GM19351 (cell line): Measurements from ENCODE around the gene ADSS1.

Source experiments
- ATAC-seq: cut with Tn5 transposase; IDR thresholded peaks from one replicate; pipeline ENCODE4 v1.9.1; 2021; ENCODE audit warnings: mild to moderate bottlenecking, moderate library complexity; ENCODE audit not compliant: unreplicated experiment

ADSS1 gene

GRCh38 chr14:104731320-104732294, 7.6 kb downstream of the ADSS1 start:
- ATAC-seq: no peak

DNA sequence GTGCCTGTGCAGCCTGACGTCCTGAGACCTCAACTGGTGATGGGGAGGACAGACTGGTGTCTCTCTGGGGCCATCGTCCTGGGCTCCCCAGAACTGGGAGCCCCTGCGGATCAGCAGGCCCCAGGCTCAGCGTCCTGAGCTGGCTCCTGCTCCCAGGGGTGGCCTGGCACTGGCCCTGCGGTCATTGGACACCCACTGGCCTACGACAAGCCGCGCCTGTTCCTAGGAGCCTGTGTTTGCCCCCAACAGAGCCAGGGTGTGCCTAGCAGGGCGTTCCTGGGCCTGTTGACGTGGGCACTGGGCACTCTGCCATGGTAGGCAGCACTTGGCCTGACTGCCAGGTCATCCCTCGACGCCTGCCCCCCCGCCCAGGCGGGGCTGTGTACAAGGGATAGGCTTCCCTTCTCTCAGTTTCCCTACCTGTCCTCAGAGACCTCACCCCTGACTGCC, 8.4 kb downstream of the ADSS1 start:
- no peak for ATAC-seq

DNA sequence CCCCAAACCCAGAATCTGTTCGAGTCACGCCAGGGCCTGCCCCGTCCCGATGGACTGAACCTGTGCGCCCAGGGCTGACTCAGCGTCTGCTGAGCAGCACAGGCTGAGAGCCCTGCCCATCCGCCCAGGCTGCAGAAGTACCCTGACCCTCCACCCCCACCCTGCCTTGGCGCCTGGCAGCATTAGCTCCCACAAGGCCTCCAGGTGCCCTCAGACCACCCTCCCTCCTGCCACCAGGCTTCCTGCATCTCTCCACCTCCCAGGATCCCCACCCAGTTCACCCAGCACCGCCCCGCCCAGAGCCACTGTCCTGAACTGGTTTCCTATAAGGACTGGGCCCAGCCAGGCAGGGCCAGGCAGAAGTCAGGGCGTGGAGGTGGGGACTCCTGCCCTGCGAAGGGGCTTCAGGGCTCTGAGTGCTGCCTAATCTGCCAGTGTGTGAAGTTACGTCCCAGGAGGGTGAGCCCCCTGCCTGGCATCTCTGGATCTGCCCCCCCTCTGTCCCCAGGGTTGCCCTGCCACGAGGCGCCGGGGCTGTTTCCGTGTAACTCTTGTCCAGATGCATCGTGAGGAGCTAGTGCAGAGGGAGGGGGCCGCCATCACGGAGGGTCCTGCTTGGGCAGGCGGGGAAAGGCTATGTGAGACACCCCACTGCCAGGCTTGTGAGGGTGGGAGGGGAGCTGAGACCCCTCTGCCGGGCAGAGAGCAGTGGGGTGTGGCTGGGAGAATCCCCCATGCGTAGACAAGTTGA, 9.1 kb downstream of the ADSS1 start:
- no peak for ATAC-seq

- no peak for ATAC-seq
These were observed 10.1 kb downstream of the ADSS1 start for GRCh38 chr14:104734051-104734587.

DNA sequence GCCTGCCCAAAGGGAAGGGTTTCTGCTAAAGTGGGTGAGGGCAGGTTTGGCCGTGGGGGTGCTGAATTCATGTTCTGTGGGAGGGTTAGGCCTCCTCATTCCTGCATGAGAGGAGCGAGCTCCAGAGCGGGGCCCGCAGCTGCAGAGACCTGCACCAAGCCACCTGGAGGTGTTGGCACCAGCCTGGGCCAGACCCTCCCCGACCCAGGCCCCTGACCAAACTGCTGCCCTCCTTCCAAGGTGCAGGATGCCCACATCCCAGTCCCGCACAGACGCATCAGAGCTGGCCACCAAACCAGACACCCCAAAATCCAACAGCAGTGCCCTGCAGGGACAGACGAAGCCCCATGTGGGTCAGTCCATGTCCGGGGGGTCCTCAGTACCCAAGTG, 10.6 kb downstream of the ADSS1 start:
- ATAC-seq: no peak

DNA sequence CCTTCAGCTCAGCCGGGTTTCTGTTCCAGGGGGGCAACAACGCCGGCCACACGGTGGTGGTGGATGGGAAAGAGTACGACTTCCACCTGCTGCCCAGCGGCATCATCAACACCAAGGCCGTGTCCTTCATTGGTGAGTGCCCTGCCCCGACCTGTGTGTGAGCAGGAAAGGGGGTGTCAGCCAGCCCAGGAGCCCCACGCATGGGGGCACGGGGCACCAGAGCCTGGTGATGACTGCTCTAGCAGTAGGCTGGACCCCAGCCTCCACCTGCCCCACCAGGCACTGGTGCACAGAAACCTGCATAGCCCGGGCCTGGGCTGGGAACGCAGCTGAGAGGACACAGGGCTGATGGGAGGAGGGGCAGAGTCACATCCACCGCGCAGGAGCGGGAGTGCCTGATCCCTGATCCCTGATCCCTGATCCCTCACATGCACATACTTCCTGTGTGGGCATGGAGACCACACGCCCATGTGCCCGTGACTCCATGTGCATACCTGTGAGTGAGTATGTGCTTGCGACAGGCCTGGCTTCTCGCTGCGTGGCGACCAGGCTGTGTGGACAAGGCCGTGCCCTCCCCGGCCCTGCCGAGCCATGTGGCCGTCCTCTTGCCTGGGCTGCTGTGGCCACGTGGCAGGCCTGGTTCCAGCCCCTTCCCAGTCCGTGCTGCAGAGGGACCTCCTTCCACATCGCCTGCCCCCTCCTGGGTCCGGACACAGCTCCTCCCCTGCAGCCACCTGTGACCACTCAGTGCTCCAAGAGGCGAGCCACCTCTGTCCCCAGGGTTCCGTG, 11.2 kb downstream of the ADSS1 start:
- ATAC-seq: no peak

GRCh38 chr14:104735830-104736642, 12.0 kb downstream of the ADSS1 start:
- no peak for ATAC-seq

DNA sequence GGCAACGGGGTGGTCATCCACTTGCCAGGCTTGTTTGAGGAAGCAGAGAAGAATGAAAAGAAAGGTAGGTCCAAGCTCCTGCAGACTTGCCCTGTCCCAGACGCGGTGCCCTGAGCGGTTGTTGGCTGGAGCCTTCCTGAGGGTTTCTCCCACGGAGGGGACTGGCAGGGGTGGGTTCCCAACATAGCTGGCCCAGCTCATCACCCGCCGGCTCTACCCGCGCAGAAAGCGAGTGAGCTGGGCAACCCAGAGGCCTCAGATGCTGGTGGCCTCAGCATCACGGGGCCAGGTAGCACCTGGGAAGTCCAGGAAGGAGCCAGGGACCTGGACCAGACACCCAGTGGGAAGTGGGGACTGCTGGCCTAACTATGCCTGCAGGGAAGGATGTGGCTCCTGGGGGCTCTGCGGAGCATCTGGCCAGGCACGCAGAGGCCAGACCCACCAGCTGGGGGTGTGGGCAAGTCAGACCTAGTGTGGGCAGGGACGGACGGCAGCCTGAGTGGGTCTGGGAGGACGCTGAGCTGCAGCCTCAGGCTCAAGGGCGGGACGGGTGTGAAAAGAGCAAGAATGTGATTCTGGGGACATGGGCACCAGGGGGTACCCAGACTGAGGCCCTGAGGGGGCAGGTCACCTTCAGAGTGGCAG, 14.5 kb downstream of the ADSS1 start:
- ATAC-seq: no peak

GRCh38 chr14:104739026-104739425, 15.0 kb downstream of the ADSS1 start:
- no peak for ATAC-seq

DNA sequence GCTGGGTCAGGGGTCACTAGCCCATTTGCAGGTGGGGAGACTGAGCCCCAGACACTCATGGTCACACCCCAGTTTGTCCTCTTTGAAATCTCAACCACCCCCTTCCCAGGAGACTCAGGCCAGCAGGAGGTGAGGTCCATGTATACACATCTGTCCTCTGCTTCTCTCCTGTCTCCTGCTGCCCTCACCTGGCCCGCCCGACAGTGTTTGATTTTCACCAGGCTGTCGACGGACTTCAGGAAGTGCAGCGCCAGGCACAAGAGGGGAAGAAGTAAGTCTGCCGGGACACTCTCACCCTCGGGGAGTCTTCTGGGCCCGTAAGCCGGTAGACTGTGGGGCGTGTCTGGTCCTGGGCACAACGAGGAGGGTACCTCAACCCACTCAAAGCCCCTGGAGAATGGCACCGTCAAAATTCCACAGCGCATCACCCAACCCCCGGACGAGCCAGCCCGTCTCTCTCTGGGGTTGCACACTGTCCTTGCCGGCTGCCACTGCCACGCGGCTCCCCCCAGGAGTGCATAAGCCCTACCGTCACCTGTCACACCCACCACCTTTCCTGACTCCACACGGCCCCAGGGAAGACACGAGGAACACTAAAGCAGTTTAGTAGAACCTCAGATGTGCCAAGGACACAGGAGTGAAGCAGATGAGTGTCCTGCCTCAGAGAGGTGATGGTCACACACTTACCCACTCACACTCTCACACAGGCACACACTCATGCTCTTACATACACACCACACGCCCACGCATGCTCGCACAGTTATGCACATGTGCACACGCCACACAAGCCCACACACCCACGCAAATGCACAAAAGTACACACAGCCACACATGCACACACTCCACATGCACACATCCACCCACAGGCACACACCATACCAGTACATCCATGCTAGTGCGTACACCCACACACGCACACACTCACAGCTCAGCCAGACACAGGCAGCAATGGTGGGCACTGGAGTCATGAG, 15.8 kb downstream of the ADSS1 start:
- ATAC-seq: no peak

GRCh38 chr14:104741108-104741802, 17.2 kb downstream of the ADSS1 start:
- ATAC-seq: no peak

DNA sequence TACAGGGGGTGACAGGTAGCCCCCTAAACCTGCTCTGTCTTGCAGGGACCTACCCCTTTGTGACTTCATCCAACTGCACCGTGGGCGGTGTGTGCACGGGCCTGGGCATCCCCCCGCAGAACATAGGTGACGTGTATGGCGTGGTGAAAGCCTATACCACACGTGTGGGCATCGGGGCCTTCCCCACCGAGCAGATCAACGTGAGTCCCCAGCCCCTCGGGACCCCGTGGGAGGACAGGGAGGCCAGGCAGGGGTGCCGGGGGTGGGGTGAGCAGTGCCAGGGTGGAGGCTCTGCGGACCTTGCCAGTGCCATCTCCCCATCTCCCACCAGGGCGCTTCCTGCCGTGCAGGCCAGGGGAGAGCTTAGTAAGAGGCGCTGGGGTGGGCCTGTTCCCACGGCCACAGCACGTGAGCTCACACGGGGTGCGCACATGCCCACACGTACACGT, 17.8 kb downstream of the ADSS1 start:
- ATAC-seq: no peak

GRCh38 chr14:104742586-104743455, 18.8 kb downstream of the ADSS1 start:
- no peak for ATAC-seq

DNA sequence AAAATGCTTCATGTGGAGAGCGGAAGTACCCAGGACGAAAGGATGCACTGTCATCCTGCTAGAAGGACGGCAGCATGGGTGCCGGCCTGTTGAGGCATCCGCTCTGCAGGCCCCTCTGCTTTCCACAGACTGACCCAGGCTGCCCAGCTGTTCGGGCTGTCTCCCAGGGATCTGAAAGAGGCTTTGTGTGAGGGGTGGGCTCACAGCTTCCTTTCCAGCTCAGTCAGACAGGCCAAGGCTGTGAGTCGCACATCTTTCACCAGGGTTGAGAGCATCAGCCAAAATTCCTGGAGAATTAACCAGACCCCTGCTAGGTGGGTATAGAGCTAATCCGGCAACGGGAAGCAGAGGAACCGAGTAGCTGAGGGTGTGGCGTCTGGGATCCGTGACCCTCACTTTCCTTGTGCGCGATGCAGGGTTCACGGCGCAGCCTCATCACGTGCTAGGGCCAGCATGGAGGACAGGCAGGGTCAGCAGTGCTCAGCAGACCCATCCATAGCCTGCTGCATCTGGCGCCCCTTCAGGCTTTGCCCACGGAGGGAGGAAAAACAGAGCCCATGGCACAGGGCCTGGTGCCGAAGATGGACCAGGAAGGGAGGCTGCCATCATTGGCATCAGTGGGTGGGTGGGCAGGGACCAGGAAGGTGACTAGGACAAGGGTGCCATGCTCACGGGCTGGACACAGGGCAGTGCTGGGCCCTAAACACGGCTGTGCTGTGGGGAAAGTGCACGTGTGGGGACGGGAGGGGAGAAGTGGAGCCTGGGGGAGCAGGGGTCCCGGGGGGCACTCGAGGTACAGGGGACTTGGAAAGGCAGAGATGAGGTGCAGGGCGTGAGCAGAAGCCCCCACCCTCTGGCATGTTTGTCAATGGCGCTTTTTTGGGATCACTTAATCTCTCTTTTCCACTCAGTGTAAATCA, 19.7 kb downstream of the ADSS1 start:
- no peak for ATAC-seq

DNA sequence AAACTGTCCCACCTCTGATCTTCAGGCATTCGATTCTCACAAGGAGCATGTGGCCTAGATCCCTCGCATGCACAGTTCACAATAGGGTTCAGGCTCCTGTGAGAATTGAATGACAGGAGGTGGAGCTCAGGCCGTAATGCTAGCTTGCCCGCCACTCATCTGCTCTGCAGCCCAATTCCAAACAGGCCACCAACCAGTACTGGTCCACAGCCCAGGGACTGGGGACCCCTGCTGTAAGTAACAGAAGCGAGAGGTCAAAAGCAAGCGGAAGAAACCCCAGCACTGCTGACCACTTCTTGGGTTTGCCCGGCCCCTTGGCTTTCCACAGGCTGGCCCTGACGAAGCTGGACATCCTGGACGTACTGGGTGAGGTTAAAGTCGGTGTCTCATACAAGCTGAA, 20.5 kb downstream of the ADSS1 start:
- no peak for ATAC-seq

DNA sequence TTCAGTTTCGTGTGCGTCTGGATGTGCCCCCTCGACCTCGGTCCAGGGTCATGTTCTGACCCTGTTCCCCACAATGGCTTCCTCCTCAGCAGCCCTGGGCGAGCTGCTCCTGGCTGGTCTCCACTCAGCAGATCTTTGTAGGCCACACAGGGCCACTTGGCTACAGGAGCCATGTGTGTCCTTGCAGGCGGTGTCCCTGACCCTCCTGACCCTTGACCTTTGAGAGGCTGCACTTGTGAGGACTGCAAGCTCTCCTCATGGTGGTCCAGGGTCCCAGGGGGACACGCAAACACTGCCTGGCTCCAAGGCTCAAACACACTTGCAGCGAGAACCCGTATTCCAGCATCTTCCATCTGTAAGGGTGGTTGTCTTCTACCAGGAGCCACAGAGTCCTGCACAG, 21.4 kb downstream of the ADSS1 start:
- ATAC-seq: no peak
